Coronary artery (tissue), 2 donors: ENCODE results near the gene YWHAG.

Experiments used
- DNase-seq: peaks from one replicate; pipeline ENCODE4 v3.0.0-alpha.2; 2017; ENCODE audit warnings: low spot score
- H3K27ac ChIP-seq, 2 donors: fragments of 200-600 bp; sonication (generic); one replicate each; pipeline ENCODE4 v1.5.1; 2016 to 2019
- H3K4me3 ChIP-seq: fragments of 200-600 bp; sonication (generic); 2 replicates; pipeline ENCODE4 v1.5.1; 2016; ENCODE audit warnings: mild to moderate bottlenecking, moderate library complexity
- CTCF ChIP-seq: fragments of 200-600 bp; sonication (generic); IDR thresholded peaks from one replicate; pipeline ENCODE4 v1.5.1; 2019; ENCODE audit warnings: antibody characterized with exemption

YWHAG gene

GRCh38 chr7:76346778-76347177 lies 12.0 kb downstream of the YWHAG start:
- no peak for TF ChIP-seq CTCF
- DNase-seq, result no peak
- no peak overlapping the region for H3K4me3 ChIP-seq
- H3K27ac ChIP-seq, result peak overlapping the region in 1 of 2 donors; percentile 32

GRCh38 chr7:76346097-76346496 lies 12.7 kb downstream of the YWHAG start:
- no peak for DNase-seq
- no peak for TF ChIP-seq CTCF
- Histone ChIP-seq H3K27ac (peak overlapping the region in 1 of 2 donors; percentile 32), H3K4me3 (no peak overlapping the region)

GRCh38 chr7:76343931-76344321 lies 14.9 kb downstream of the YWHAG start:
- no peak for DNase-seq
- TF ChIP-seq CTCF, result no peak
- no peak overlapping the region for H3K4me3 ChIP-seq
- no peak overlapping the region for H3K27ac ChIP-seq

- Histone ChIP-seq H3K27ac (no peak overlapping the region), H3K4me3 (no peak overlapping the region)
- DNase-seq, result no peak
- TF ChIP-seq CTCF, result no peak
Measured at GRCh38 chr7:76343294-76343930, 15.4 kb downstream of the YWHAG start.

- H3K27ac ChIP-seq, result no peak overlapping the region
- no peak for TF ChIP-seq CTCF
- no peak overlapping the region for H3K4me3 ChIP-seq
- DNase-seq, result no peak
Measured at GRCh38 chr7:76342222-76342621, 16.6 kb downstream of the YWHAG start.

- Histone ChIP-seq H3K27ac (peak overlapping the region; percentile 58 to 87), H3K4me3 (no peak overlapping the region)
- no peak for TF ChIP-seq CTCF
- DNase-seq, result no peak
Measured at GRCh38 chr7:76340617-76341131, 18.1 kb downstream of the YWHAG start.
